Mesenchymal stem cell (in vitro differentiated cells and primary cell): ENCODE measurements around the gene DIP2C.

Experiments used
- DNase-seq: peaks from one replicate; pipeline ENCODE4 v3.0.0-alpha.2; 2013
- H2AFZ ChIP-seq: one replicate; pipeline ENCODE4 v1.6.1; 2013; ENCODE audit warnings: low read depth, mild to moderate bottlenecking, control low read depth, inconsistent platforms, low read length, moderate library complexity
- H2AK5ac ChIP-seq: 2 replicates; pipeline ENCODE4 v1.6.1; 2013; ENCODE audit warnings: low read length, moderate library complexity, mild to moderate bottlenecking, inconsistent platforms; ENCODE audit not compliant: severe bottlenecking
- H2BK120ac ChIP-seq: one replicate; pipeline ENCODE4 v1.6.1; 2013; ENCODE audit warnings: low read depth, mild to moderate bottlenecking, inconsistent platforms, low read length, moderate library complexity
- H2BK12ac ChIP-seq, 2 experiments: one replicate each; pipeline ENCODE4 v1.6.1; 2013; ENCODE audit warnings: inconsistent platforms in 2 of 2, low read length in 2 of 2, mild to moderate bottlenecking in 2 of 2, moderate library complexity in 2 of 2, control low read depth in 1 of 2
- H2BK15ac ChIP-seq: one replicate; pipeline ENCODE4 v1.6.1; 2013; ENCODE audit warnings: mild to moderate bottlenecking, low read depth, inconsistent platforms; ENCODE audit not compliant: poor library complexity, severe bottlenecking
- H2BK5ac ChIP-seq: 2 replicates; pipeline ENCODE4 v1.6.1; 2013; ENCODE audit warnings: low read depth, mild to moderate bottlenecking, low read length, control low read depth, inconsistent platforms; ENCODE audit not compliant: poor library complexity, severe bottlenecking
- H3K14ac ChIP-seq, 2 experiments: one replicate each; pipeline ENCODE4 v1.6.1; 2013; ENCODE audit warnings: inconsistent platforms in 2 of 2, low read length in 2 of 2, control low read depth in 1 of 2, mild to moderate bottlenecking in 1 of 2, moderate library complexity in 1 of 2
- H3K18ac ChIP-seq, 2 experiments: one replicate each; pipeline ENCODE4 v1.6.1; 2013; ENCODE audit warnings: inconsistent platforms in 2 of 2, low read length in 2 of 2, control low read depth in 1 of 2, low read depth in 1 of 2, mild to moderate bottlenecking in 1 of 2
- H3K23ac ChIP-seq, 2 experiments: one replicate each; pipeline ENCODE4 v1.6.1; 2013; ENCODE audit warnings: inconsistent platforms in 2 of 2, low read length in 2 of 2, mild to moderate bottlenecking in 2 of 2, moderate library complexity in 2 of 2, control low read depth in 1 of 2
- H3K27ac ChIP-seq: 2 replicates; pipeline ENCODE4 v1.5.1; 2013; ENCODE audit warnings: mild to moderate bottlenecking, moderate library complexity, low read length, control low read depth, inconsistent platforms; ENCODE audit not compliant: poor library complexity, severe bottlenecking
- H3K27me3 ChIP-seq, 2 experiments: 2 replicates each; pipeline versions ENCODE4 v1.6.1 to v1.7.0; 2013; ENCODE audit warnings: low read length in 2 of 2, mild to moderate bottlenecking in 2 of 2, moderate library complexity in 2 of 2, control low read depth in 1 of 2, inconsistent platforms in 1 of 2; ENCODE audit not compliant: control insufficient read depth in 1 of 2, insufficient read depth in 1 of 2
- H3K36me3 ChIP-seq, 2 experiments: 2 replicates each; pipeline versions ENCODE4 v1.6.1 to v1.7.0; 2013; ENCODE audit warnings: low read length in 2 of 2, control low read depth in 1 of 2, inconsistent platforms in 1 of 2, low read depth in 1 of 2, mild to moderate bottlenecking in 1 of 2; ENCODE audit not compliant: insufficient read depth in 2 of 2, control insufficient read depth in 1 of 2
- H3K4ac ChIP-seq, 2 experiments: one replicate each; pipeline ENCODE4 v1.6.1; 2013; ENCODE audit warnings: inconsistent platforms in 2 of 2, low read length in 2 of 2, mild to moderate bottlenecking in 2 of 2, moderate library complexity in 2 of 2, control low read depth in 1 of 2, low read depth in 1 of 2
- H3K4me1 ChIP-seq: 2 replicates; pipeline ENCODE4 v1.6.1; 2013; ENCODE audit warnings: low read depth, low read length, control low read depth; ENCODE audit not compliant: control insufficient read depth, insufficient read depth
- H3K4me2 ChIP-seq: 2 replicates; pipeline ENCODE4 v1.6.1; 2013; ENCODE audit warnings: low read length, mild to moderate bottlenecking, inconsistent platforms; ENCODE audit not compliant: poor library complexity, severe bottlenecking
- H3K4me3 ChIP-seq, 2 experiments: 2 replicates each; pipeline versions ENCODE4 v1.5.1 to v1.7.0; 2013; ENCODE audit warnings: low read length in 2 of 2, mild to moderate bottlenecking in 2 of 2, control low read depth in 1 of 2, low read depth in 1 of 2; ENCODE audit not compliant: insufficient read depth in 1 of 2
- H3K79me1 ChIP-seq: replicated peaks from 2 replicates; pipeline ENCODE4 v1.6.1; 2013; ENCODE audit warnings: mild to moderate bottlenecking, control low read depth, low read length, inconsistent platforms; ENCODE audit not compliant: poor library complexity, severe bottlenecking
- H3K9ac ChIP-seq: 2 replicates; pipeline ENCODE4 v1.7.0; 2013; ENCODE audit warnings: mild to moderate bottlenecking, low read length, moderate library complexity
- H3K9me3 ChIP-seq: 2 replicates; pipeline ENCODE4 v1.7.0; 2013; ENCODE audit warnings: mild to moderate bottlenecking, low read length; ENCODE audit not compliant: control insufficient read depth
- H4K8ac ChIP-seq: one replicate; pipeline ENCODE4 v1.6.1; 2013; ENCODE audit warnings: inconsistent platforms, mild to moderate bottlenecking, low read length, moderate library complexity
- H4K91ac ChIP-seq: one replicate; pipeline ENCODE4 v1.6.1; 2013; ENCODE audit warnings: mild to moderate bottlenecking, low read length, inconsistent platforms
- WGBS: methylation state at CpG from one replicate; pipeline ENCODE4 v1.1.7; 2013; ENCODE audit warnings: mixed read lengths; 5-methylcytosine and 5-hydroxymethylcytosine counted together

Gene DIP2C

DNA sequence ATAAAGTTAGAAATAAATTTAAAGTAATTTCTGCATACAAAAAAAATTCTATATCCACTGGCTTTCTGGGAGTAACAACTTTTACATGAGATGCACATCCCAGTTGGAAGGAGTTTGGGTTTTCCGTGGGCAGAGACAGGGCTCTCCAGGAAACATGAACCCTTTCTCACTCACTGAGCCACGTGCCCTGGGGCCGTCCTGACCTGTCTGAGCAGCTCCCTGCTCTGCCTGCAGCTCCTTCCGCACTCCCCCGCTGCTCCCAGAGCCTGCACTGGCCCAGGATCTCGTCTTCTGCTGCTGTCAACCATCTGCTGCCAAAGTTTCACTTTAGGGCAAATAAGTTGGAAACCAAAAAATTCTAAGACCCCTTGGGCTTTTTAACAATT, 169.1 kb downstream of the DIP2C start:
- Histone ChIP-seq H2AK5ac (no peak overlapping the region), H3K27ac (no peak overlapping the region), H3K79me1 (peaks cover 50% of the 10 kb centered on the region), H3K9me3 (no peaks in the 10 kb centered on the region), H3K4ac (no peak overlapping the region), H3K4me1 (peaks cover 17% of the 10 kb centered on the region), H2BK120ac (no peak overlapping the region), H2BK12ac (no peak overlapping the region), H4K91ac (no peak overlapping the region), H3K4me3 (peak overlapping the region in 1 of 2 experiments; percentile 4), H3K18ac (no peak overlapping the region), H4K8ac (no peak overlapping the region), H2AFZ (no peak overlapping the region), H3K4me2 (no peak overlapping the region), H3K36me3 (peaks cover 5 to 17% of the 10 kb centered on the region in 2 experiments), H2BK15ac (no peak overlapping the region), H3K23ac (no peak overlapping the region), H2BK5ac (no peak overlapping the region), H3K14ac (no peak overlapping the region), H3K9ac (peak overlapping the region; percentile 51), H3K27me3 (no peaks in the 10 kb centered on the region)
- DNase-seq, result no peak
- WGBS, result 36% methylated on average over 6 of the region's 6 CpGs

GRCh38 chr10:519716-520401, 169.6 kb downstream of the DIP2C start:
- Histone ChIP-seq H2AFZ (no peak overlapping the region), H3K4me2 (no peak overlapping the region), H3K27ac (no peak overlapping the region), H3K23ac (no peak overlapping the region), H2BK15ac (no peak overlapping the region), H3K9me3 (no peaks in the 10 kb centered on the region), H4K8ac (no peak overlapping the region), H3K36me3 (peaks cover 5 to 17% of the 10 kb centered on the region in 2 experiments), H3K4ac (no peak overlapping the region), H4K91ac (no peak overlapping the region), H3K18ac (peak overlapping the region in 1 of 2 experiments; percentile 14), H3K4me3 (peak overlapping the region in 1 of 2 experiments; percentile 4), H3K27me3 (no peaks in the 10 kb centered on the region), H3K14ac (no peak overlapping the region), H3K4me1 (peaks cover 17% of the 10 kb centered on the region), H3K9ac (no peak overlapping the region), H2BK12ac (no peak overlapping the region), H2BK5ac (no peak overlapping the region), H3K79me1 (peaks cover 52% of the 10 kb centered on the region), H2AK5ac (no peak overlapping the region), H2BK120ac (no peak overlapping the region)
- whole genome bisulfite sequencing, result 95% methylated on average over 24 of the region's 25 CpGs
- DNase-seq, result no peak

DNA sequence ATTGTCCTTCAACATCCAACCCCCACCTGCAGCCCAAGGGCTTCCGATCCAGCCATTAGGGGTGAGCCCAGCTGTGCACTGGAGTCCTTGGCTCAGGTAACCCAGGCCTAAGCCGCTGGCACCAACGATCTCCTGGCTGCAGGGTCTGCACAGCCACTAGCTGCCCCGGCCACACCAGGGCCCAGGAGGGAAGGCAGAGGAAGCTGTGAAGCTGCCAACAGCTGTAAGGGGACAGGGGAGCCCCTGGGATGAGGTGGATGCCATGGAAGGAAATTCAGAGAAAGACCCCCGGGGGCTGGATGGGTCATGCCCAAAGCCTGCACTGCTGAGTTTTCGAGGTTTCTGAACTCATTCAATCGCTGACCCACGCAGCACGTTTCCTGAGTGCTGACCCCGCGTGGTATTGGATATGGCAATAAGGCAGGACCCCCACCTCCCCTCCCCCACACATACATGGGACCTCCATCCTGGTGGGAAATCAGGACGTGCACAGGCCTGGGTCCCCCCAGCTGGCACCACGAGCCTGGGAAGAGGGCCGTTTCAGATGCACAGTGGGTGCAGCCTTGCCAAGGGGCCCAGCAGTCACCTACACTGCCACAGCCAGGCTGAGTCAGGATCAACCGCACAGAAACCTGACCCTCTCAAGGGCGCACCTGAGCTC, 170.3 kb downstream of the DIP2C start:
- Histone ChIP-seq H2BK5ac (no peak overlapping the region), H4K91ac (no peak overlapping the region), H3K4me2 (no peak overlapping the region), H2AK5ac (no peak overlapping the region), H2BK120ac (no peak overlapping the region), H3K27ac (no peak overlapping the region), H2BK15ac (no peak overlapping the region), H3K23ac (no peak overlapping the region), H3K4me1 (peaks cover 19% of the 10 kb centered on the region), H3K18ac (no peak overlapping the region), H3K9me3 (no peaks in the 10 kb centered on the region), H3K9ac (no peak overlapping the region), H4K8ac (no peak overlapping the region), H3K4ac (no peak overlapping the region), H3K79me1 (peaks cover 57% of the 10 kb centered on the region), H3K4me3 (no peak overlapping the region), H3K36me3 (peaks cover 5 to 21% of the 10 kb centered on the region in 2 experiments), H2BK12ac (no peak overlapping the region), H2AFZ (no peak overlapping the region), H3K27me3 (no peaks in the 10 kb centered on the region), H3K14ac (no peak overlapping the region)
- 93% methylated on average over 16 of the region's 16 CpGs for WGBS
- no peak for DNase-seq

GRCh38 chr10:517872-518475, 171.5 kb downstream of the DIP2C start:
- peaks cover 22% of the 10 kb centered on the region for H3K4me1 ChIP-seq
- WGBS, result 89% methylated on average over 15 of the region's 15 CpGs
- H3K4ac ChIP-seq, result no peak overlapping the region
- no peak overlapping the region for H2BK12ac ChIP-seq
- H2AFZ ChIP-seq, result no peak overlapping the region
- H2BK15ac ChIP-seq, result no peak overlapping the region
- no peak overlapping the region for H4K8ac ChIP-seq
- H2AK5ac ChIP-seq, result no peak overlapping the region
- no peak overlapping the region for H3K4me2 ChIP-seq
- H3K4me3 ChIP-seq, result no peak overlapping the region
- H3K27ac ChIP-seq, result no peak overlapping the region
- no peak overlapping the region for H2BK120ac ChIP-seq
- no peak overlapping the region for H3K18ac ChIP-seq
- H3K9me3 ChIP-seq, result no peaks in the 10 kb centered on the region
- H4K91ac ChIP-seq, result no peak overlapping the region
- no peak overlapping the region for H3K14ac ChIP-seq
- peaks cover 56% of the 10 kb centered on the region for H3K79me1 ChIP-seq
- no peak overlapping the region for H2BK5ac ChIP-seq
- no peak overlapping the region for H3K9ac ChIP-seq
- DNase-seq, result no peak
- H3K36me3 ChIP-seq, result peaks cover 9 to 26% of the 10 kb centered on the region in 2 experiments
- H3K27me3 ChIP-seq, result no peaks in the 10 kb centered on the region
- H3K23ac ChIP-seq, result no peak overlapping the region
